ENCODE data around the gene SEMA5A.

Gene SEMA5A

DNA sequence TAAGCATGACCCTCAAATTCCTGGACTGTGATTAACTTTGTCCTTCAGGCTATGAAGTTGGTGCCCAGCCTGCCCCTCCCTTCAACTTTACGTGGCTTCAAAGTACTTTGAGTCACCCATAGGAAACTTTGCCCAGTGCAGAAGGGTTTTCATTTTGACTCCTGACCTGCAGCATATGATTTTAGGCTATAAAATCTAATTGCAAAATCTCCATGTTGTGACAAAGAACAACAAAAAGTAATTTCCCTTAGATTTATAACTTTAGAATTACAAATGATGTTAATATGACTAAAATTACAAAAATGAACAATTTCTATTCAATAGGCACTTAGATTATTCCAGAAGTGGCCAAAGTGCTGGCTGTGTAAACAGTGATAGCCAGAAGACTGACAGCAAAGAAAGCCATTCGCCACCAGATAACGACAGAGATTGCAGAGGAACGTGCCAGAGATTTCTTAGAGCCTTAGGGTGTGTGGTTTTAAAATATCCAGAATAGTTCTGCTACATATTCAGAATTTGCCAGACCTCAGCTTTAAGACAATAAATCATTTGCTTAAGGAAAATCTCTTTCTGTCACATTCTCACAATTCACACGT is 197.4 kb downstream of the SEMA5A start:
- no peak for DNase-seq

DNA sequence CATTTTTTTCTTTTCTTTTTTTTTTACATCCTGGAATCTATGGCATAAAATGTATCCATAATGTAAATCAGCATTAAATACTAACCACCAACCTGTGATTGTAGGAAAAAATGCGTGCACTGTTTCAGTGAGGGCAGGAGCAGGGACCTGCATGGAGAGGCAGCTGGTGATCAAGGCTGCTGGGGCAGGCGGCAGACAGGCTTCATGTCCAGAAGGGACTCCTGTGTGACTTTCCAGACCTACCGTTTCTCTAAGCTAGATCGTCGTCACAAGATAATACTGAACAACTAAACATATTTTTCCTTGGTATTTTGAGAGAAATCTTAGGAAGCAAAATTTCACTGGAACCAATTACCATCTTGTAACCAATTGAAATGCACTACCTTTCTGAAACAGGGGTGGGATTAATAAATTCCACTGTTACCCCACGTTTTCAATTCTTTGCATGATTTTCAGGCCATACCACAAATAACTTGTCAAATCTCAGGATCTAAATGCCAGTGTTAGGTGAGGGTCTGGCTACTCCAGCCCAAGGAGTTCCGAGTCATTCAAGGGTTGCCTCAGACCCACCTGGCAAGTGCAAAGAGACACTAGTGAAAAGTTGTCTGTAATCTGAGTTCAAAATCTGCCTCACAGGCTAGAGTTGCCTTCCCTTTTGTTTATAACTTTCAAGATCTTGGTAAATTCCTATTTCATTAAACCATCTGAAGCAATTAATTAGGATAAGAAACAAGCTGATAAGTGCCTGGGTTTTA is 198.2 kb downstream of the SEMA5A start:
- DNase-seq: no peak

DNA sequence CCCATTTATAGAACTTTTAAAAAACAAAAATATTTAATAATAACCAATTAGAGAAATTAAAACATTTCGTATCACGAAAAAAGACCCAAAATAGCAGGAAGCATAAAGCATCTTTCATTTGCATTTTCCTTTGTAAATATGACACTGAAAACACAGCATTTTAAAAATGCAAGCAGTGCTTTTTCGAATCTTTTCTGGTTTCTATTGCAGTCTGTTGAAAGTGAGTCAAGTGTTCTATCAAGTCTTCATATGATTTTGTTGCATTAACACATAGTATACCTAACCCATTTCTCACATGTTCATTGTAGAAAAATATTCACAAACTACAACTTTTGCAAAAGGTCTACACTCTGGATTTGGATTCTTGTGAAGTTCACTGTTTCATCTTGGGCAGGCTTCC is 198.8 kb downstream of the SEMA5A start:
- no peak for DNase-seq

DNA sequence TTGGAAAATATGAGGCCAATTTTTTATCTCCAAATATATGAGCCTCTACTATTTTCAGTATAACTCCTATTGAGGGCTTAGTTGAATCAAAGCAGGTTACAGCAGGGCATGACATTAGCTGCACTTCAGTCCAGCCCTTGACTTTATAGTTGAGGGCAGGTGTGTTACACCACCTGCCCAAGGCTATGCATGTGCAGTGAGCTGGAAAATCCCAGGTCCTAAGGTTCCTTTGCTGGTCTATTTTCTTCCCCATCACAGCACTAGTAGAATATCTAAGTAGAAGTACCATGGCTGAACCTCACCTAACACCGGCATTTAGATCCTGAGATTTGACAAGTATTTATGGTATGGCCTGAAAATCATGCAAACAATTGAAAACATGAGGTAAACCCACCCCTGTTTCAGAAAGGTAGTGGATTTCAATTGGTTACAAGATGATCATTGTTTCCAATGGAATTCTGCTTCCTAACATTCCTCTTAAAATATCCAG is 201.1 kb downstream of the SEMA5A start:
- DNase-seq: no peak

DNA sequence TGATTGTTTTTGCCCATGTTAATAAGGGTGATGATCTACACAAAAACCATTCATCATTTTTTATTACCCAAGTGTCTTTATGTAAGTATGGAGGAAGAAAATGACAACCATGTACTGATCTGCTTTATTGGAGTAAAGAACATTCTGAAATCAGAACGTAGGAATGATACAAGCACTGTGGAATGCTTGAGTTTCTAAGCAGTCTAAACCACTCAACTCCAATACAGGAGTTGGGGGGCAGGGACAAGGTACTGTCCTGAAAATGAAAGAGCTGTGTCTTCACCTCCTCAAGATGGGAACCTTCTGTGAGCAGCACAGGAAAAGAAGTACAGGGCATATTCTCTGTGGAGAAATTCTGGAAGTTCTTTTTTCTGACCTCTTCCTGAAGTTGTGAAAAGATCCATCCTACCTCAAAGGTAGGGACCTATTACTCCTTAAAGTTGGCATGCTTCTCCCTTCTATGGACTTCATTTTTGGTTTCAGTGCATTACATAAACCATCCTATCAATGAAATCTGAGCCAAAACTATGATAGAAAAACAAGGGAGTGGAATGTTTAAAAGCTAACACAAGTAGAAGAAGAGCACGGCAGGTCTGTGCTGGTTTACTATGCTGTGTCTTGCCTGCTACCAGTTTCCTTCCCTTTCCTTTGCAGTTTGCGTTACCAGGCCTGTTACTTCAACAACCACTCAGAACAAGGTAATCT is 202.6 kb downstream of the SEMA5A start:
- no peak for DNase-seq

DNA sequence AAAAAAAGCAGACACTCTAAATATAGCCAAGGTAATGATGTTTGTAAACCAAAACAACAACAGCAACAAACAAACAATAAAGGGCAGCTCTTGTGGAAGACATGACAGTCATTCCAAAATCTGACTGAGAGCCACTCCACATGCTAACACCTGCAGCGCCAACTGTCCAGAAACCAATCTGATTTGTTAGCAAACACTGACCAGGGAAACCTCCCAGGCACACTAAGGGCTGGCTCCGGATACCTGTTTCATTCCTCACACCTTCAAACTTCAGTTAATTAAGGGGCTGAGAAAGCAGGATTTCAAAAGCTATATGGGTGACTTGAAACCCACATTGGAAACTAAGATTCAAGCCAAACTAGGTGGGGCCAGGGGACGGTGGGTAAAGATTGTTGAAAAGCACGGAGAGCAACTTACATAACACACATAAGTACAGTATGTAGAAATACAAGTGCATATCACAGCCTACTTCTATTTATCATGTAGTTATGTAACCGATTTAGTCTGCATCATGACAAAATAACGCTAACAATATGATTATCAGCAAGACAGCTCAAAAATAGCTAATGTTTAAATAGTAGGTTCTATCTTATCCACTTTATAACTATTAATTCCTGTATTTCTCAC is 203.6 kb downstream of the SEMA5A start:
- DNase-seq: no peak

DNA sequence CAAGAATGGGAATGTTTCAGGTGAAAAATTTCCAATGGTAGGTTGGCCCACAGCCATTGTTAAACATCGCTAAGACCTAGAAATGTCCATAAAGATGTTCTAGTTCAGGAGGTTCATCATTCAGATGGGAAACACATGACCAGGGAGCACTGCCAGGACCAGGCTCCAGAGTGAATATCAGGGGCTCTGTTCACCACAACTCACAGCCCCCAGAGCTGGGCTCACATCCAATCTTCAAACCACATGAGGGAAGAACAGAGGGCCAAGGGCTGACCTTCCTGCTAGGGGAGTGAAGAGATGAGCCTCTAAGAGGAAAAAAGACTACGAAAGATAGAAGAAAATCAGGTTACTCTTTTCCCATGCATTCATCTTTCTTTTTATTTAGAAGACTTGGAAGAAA is 205.8 kb downstream of the SEMA5A start:
- no peak for DNase-seq

DNA sequence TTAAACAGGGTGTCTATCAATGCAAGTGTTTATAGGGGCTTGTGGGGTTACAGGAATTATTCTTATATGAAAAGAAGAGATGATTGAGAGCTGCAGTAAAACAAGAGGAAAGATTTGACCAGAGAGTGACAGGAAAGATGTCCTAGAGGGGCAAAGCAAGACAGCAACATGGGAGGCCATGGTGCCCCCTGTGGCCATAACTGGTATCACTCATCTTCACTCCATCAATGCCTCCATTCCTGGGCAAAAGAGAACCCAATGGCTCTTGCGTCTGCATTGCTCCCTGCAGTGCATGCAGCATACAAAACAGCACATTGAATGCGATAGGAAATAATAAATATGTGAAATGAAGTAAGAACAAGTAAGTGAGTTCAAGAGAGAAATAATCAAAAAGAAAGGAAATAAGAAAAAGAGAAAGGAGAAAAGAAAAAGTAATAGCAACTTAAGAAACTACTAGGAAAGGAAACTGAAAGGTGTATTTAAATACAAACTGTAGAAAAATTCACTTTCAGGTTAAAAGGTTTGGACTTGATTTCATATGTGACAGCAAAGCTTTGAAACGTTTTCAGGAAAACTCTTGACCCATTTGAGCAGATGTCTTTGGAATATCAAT is 206.6 kb downstream of the SEMA5A start:
- no peak for DNase-seq

DNA sequence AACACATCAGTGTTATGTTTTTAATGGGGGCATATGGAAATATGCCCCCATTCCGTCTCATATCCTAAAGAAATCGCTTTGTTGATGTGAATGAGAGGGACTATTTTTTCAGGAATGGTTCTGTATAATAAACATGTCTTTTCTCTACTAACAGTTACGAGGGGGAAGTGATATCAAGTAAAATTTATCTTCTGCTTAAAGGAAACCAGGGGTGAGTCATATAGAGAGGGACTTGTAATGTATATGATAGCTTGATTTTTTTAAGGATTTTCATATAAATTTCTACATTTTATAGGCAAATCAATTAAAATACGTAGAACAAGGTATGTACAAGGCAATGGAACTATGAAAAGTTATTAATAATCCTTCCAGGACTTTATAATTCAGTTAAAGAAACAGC is 207.1 kb downstream of the SEMA5A start:
- no peak for DNase-seq

DNA sequence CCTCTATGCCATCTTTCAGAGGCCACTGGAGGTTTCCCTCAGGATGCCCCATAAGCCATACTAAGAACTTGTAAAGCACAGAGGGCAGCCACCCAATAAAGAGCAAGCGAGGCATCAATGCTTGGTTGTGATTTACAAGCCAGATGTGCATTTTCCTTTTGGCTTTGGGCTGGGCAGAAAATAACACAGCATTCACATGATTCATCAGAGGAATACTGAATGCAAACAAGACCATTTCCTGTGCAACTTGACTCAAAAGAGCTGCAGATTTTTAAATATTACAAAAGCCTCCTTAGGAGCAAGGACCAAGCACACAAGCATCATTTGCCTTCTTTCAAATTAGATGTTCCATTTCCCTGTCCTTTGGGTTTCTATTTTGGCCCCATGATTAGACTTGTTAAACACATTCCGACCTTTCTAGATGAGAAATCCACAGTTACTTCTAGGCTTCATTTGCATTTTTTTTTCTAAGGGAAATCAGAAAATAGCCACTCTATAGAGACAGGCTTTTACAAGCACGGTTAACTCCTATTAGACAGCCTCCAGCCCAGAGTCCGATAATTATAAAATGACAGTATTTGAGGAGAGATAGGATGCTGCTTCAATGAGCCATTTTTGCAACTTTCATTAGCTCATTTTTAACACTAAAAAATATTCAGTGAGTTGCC is 207.8 kb downstream of the SEMA5A start:
- DNase-seq: no peak

DNA sequence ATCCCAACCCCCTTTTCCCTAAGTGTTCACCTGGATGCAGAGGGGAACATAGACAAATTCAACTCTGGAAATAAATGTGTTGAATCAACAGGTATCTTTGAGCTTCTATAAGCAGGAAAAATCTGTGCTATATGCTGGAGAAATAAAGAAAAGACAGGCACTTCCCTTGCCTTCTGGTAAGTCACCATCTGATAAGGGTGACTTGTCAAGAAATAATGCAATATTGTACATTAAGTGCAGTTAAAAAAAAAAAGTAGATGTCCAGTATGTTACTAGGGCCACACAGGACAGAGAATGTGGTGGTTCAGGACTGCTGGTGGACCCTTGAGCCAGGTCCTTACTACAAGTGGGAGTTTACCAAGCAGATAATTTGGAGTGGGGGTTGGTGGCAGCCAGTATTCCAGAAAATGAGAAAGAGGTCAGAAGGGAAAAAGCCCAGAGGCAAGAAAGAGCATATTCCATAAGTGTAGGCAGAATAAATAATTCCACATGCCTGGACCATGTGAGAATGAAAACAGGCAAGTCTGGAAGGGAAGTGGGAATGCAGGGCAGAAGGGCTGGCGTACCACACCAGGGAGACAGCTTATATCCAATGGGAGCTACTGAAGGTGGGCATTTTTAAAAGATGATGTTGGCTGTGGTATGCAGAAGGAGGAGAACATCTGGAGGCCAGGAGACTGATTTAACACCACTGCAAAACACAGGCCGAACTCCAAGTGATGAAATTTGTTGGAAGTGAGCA is 209.9 kb downstream of the SEMA5A start:
- no peak for DNase-seq

DNA sequence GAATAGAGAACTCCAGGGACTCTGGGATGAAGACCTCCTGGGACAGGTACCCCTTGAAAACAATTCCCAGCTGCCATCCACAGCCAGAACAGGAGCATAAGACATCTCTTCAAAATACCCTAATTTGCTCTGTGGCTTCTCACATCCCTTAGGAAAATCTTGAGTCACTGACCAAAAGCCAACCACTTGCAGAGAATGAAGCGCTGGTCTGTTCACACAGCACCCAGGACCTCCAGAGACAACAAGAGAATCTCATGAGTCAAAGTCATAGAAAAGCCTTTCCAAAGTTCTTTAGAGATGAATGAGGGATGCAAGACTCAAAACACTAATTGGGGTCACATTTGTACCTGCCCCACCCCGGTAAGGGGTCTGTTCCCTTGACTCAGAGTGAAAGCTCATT is 210.6 kb downstream of the SEMA5A start:
- no peak for DNase-seq

DNA sequence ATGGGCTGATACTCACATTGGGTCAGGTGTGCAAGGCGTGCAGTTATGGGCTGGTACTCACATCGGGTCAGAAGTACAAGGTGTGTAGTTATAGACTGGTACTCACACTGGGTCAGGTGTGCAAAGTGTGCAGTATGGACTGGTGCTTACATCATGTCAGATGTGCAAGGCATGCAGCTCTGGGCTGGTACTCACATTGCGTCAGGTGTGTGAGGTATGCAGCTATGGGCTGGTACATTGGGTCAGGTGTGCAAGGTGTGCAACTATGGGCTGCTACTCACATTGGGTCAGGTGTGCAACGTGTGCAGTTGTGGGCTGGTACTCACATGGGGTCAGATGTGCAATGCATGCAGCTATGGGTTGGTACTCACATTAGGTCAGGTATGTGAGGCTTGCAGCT is 213.8 kb downstream of the SEMA5A start:
- DNase-seq: no peak

DNA sequence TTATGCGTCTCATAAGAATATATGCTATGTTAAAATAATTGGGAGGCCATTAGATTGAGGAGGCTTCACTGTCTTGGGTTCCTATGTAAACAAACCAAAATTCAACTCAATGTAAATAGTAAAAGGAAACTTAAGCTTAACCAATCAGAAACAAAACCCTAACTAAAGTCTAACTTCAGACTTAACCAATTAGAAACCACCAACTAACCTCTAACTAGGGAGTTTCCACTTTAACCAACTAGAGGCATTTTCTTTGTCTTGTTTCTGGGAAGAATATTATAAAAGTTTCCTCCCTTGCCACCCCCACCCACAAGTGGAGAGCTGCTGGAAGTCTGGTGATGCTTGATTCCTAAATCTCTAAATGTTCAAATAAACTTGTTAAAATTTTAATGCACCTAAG is 214.5 kb downstream of the SEMA5A start:
- DNase-seq: no peak

DNA sequence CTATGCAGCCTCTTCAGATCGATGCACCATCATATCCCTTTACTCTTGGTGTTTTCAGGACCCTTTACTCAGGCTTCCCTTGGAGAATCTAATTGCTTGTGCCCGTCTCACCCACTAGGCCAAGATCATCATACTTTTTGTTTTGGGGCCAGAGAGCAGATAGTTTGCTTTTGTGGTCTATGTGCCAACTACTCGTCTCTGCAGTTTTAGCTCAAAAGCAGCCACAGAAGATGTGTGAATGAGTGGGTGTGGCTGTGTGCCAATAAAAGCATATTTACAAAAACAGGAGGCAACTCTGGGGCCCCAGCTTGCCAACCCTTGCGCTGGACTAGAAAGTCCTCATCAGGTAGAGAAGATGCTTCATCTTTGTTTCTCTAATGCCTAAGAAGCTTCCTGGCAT is 216.8 kb downstream of the SEMA5A start:
- DNase-seq: no peak

DNA sequence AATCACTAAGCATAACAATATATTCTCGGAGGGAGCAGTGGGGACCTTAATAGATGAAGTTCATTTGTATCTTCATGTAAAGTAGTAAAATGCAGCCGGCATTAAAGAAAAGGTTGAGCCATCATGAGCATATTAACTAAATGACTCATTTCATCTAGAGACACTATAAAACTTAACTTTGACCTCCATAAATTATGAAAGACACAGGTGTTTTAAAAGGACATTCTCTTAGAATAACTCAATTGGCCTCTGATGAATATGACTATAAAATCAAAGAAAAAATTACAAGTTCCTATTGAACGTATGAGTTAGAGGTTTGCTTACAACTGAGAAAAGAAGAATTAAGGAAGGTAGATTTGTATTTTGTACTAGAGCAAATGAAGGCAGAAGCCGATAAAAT is 220.3 kb downstream of the SEMA5A start:
- no peak for DNase-seq

DNA sequence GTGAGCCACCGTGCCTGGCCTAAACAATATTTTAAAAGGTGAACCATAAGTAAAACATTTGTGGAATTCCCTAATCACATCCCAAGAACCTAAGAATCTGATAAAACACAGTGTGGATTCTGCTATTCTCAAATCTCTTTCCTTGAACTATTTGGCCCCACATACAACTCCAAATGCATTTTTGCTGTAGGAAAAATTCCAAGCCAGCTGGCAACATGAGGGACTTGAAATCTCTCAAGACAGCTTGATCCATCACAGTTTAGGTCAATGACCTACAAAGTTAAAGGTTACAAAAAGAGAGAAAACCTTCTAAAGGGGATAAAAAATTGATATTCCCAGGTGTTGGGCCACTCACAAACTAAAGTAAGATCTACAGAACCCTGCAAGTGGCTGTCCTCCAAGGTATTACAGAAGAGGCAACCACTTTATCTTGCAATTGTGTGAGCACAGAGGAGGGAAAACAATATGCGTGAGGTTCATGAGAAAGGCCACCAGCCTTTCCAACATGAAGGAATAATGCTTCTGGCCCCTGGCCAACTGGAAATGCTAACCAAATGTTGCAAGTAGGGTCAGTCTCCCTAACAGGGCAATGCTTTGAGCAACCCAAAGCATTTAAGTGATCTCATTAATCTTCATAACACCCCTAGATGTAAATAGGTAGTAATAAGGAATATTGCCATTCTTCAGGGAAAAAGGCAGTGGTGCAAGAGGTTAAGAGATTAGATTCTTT is 221.4 kb downstream of the SEMA5A start:
- DNase-seq: no peak

DNA sequence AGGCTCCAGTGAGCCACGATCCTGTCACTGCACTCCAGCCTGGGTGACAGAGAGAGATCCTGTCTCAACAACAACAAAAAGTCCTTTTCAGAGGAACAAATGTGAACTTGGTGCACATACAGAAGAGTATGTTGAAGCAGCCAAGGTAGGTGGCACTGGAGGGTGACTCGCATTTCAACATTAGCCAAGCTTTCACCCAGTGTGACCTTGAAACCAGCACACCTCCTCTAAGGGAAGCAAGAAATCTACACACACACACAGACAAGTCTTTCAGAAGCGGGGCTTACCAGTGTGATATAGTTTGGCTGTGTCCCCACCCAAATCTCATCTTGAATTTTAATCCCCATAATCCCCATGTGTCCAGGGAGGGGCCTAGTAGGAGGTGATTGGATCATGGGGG is 225.2 kb downstream of the SEMA5A start:
- DNase-seq: no peak

DNA sequence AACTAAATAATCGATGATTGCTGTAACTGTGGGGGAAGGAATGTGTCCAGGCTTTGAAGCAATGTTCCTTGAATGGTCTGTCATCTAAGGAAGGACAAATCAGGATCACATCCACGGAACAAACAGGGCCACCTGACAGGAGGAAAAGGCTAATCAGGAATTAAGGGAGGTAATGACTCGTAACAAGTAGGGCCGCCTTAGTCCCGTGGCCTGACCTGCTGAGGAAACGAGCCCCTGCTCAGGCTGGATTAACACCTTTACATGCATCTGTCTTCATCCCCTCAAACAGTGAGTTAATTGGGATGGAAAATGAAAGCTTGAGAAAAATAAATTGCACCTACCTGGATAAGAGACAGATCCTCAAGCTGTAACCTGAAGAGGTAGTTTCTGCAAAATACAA is 227.8 kb downstream of the SEMA5A start:
- no peak for DNase-seq

DNA sequence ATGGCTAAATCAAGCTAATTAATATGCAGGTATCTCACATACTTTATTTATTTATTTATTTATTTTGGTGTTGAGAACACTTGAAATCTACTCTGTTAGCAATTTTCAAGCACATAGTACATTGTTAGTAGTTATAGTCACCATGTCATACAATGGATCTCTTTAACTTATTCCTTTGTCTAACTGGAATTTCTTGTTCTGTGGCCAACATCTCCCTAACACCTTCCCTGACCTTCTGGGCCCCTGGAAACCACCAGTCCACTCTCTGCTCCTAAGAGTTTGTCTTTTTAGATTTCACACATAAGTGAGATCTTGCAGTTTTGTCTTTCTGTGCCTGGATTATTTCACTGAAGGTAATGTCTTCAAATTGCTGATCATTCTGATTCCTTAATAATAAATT is 229.1 kb downstream of the SEMA5A start:
- no peak for DNase-seq

DNA sequence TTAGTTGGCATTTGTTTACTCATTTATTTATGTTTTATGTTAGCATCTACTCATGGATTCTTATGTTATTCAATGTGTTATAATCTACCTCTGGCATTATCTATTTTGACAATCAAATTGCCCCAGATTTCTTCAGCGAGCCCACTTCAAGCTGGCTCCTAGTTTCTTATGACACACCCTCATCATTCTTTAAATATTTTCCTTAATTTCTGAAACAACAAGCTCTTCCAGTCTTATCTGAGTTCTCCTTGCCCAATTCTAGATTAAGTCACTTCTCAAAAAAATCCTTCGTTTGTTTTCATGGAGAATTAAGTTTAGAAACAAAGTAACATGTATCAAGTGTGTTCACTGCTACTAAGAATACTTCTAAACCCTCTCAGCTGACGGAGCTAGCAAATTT is 229.8 kb downstream of the SEMA5A start:
- no peak for DNase-seq
